Epithelial cell of esophagus (primary cell): ENCODE data around the gene HOXA3.

Source experiments
- DNase-seq: peaks from one replicate; pipeline ENCODE4 v3.0.0; 2010; ENCODE audit warnings: low read depth
- H3K4me3 ChIP-seq: 2 replicates; pipeline ENCODE4 v1.5.1; 2011; ENCODE audit warnings: mild to moderate bottlenecking, low read length, control low read depth
- TF ChIP-seq, protein P1 (sequence below): IDR thresholded peaks from 2 replicates; pipeline ENCODE4 v1.5.1; 2011; ENCODE audit warnings: low read depth, mild to moderate bottlenecking, low read length, control low read depth, inconsistent platforms; ENCODE audit not compliant: insufficient read depth; ENCODE audit errors: missing control alignments

Gene HOXA3

DNA sequence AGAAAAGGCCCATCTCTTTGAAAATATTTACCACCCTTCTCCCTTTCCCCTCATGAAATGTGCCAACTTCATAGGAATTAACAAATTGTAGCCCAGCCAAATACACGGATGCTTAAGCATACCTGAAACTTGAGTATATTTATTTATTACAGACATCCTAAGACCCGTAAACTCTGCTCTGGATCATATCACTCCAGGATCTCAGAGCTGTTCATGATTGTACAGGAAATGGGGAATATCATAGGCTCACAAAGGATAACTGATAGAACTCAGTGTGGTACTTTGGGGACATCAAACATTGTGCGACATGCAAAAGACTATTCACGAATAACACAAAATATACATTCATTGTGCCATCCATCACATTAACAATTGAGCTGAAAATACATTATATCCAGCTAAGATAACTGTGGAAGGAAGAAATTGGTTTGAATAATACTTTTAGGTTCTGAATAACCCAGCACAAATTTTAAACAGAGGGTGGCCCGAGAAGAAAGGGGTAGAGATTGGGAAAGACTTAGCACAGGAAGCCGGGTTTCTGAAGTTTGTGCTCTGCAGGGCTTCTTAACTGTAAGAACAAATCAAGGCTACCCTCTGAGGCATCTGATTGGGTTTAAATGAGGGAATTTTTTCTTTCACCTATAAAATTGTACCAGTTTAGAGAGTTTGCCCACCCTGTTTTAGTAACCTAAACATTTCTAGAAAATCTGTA is 59.0 kb downstream of the HOXA3 start:
- DNase-seq, result no peak

DNA sequence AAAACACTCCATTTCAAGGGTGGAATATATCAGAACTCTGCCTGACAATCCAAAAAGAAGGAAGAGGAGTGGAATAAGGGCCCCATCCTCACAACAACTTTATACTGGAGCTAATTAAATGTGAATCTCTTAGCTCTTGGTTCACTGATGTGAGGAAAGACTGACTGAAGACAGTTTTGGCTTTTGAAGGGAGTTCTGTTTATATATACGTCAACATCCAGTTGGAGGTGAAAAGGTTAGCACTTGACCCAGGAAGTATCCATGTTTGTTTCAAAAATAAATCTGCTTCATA is 59.6 kb downstream of the HOXA3 start:
- no peak for DNase-seq
- no peak overlapping the region for H3K4me3 ChIP-seq
- TF ChIP-seq, protein P1, sequence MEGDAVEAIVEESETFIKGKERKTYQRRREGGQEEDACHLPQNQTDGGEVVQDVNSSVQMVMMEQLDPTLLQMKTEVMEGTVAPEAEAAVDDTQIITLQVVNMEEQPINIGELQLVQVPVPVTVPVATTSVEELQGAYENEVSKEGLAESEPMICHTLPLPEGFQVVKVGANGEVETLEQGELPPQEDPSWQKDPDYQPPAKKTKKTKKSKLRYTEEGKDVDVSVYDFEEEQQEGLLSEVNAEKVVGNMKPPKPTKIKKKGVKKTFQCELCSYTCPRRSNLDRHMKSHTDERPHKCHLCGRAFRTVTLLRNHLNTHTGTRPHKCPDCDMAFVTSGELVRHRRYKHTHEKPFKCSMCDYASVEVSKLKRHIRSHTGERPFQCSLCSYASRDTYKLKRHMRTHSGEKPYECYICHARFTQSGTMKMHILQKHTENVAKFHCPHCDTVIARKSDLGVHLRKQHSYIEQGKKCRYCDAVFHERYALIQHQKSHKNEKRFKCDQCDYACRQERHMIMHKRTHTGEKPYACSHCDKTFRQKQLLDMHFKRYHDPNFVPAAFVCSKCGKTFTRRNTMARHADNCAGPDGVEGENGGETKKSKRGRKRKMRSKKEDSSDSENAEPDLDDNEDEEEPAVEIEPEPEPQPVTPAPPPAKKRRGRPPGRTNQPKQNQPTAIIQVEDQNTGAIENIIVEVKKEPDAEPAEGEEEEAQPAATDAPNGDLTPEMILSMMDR, result no peak

More for the DNA sequence above, 59.0 kb downstream of the HOXA3 start:
- no peak overlapping the region for H3K4me3 ChIP-seq
- TF ChIP-seq, protein P1, result no peak

DNA sequence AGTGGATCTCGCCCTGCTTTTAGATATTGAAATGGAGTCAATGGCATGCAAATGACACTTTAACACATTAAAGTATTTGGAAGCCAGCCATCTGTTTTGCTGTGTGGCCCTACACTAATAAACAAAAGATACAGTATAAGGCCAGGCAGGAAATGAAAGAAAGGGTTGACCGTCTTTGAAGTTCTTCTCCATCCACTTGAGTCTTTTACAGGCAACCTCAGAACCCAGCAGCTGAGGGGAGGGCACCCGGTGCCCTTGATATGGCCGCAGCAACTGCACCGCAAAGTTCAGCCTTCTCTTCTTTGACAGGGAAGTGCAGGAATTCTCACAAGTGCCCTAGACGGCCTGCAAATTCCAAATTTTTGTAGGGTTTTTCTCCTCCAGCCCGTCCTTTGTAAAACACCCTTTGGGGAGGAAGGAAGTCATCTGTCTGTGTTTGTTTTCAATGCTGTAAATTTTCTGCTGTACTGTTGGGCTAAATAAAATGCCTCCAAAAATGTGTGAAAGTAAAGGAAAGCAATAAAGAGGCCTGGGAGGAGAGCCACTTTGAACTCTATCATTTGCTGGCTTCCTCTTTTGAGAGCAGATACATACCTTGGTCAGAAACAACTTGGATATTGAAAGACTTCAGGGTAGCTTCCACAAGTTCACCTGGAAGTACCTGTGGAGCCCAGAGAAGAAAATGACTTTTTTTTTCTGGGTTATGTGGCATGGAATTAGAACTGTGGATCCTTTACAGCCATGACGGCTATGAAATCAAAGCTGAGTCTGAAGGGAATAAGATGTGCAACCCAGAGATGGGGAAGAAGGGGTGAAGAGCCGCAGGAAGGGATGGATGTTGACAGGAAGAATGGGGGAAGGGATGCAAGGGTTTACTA is 60.2 kb downstream of the HOXA3 start:
- H3K4me3 ChIP-seq, result no peak overlapping the region
- DNase-seq, result no peak
- TF ChIP-seq, protein P1, result no peak

DNA sequence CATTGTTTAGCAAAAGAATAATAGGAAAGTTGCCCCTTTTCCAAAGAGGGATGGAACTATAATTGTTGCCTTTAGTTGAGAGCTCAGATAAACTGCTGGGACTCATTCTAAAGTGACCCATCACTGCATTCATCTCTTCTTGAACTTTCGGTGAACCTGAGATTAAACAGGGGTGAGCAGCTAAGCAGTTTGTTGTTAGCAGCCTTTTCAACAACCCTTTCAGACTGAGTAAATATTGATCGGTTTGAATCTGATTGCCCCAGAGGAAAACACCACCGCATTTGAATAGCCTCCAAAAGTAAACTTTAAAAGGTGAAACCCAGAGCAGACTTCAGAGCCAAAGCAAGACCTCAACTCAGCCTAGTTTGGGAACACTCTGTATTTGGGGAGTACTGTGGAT is 61.3 kb downstream of the HOXA3 start:
- H3K4me3 ChIP-seq, result no peak overlapping the region
- TF ChIP-seq, protein P1, result no peak
- no peak for DNase-seq

DNA sequence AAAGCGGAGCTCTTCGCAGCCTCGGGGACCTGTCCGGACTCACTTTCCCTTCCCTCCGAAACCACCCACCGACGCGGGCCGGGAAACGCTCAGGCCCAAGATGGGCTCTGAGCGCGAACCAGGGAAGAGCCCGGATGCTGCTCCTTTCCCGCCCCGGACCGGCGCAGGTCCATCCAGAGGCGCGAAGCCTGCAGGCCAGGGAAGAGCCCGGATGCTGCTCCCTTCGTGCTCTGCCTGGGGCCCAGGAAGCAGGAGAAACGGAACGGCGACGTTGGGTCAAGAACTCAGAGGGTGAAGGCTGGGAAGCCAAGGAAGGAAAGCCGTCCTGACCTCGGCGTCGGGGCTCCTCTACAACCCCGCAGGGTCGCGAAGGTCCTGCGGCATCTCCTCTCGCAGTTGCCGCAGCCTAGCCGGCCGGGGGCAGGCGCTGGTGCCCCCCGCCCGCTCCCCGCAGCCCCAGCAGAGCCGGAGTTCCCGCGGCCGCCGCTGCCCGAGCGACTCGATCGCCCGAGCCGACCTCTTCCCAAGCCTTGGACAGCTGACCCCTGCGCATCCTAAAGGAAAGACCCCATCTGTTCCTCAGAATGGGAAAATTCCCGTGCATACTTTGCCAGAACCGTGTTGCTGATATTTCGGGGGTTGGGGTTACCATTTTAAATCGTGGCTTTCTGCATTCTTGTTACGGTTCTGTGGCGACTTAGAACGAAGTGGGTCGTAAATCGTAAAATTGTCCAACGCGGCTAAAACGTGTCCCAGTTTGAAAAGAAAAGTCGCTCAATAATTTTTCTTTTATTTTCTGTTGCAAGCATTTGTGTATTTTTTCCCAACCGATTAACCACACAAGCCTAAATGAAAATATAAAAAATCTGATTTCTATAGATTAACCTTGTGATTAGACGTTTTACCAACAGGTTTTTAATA is 64.1 kb downstream of the HOXA3 start:
- TF ChIP-seq, protein P1, result no peak
- no peak for DNase-seq
- no peak overlapping the region for H3K4me3 ChIP-seq

DNA sequence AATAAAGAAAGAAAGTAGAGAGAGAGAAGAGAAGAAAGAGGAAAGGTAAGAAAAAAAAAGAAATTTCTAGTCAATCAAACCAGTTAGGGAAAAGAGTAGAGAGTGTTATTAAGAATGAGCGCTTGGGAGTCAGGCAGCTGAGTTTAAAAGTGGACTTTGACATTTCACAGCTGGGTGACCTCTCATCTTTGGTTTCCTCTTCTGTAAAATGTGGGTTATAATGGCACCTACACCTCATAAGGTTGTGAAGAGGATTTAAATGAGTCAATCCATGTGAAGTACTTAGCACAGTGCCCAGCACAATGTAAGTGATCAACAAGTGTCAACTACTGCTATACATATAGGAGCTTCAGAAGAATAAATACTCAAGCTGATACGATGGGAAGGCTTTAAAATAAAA is 68.7 kb downstream of the HOXA3 start:
- no peak overlapping the region for H3K4me3 ChIP-seq
- TF ChIP-seq, protein P1, result no peak
- no peak for DNase-seq
